H9 (cell line): Measurements from ENCODE around the gene ADAM8. TPM values are rescaled to one million over a fixed set of nuclear protein-coding genes. Genes with fewer than 3 reads are reported as not detected.
A peak's percentile ranks its signal among the peaks of the same experiment; 100 is the strongest.
"Not testable (repeated sequence)": the region's sequence is repeated elsewhere in the genome, so short reads cannot be mapped to it uniquely, and the experiment has no call there.

Experiments used
- DNase-seq: peaks from one replicate; pipeline ENCODE4 v3.0.0-alpha.2; 2017
- H2AFZ ChIP-seq: one replicate; pipeline ENCODE4 v1.6.1; 2013; ENCODE audit warnings: mild to moderate bottlenecking, low read length, control low read depth, moderate library complexity
- H2AK5ac ChIP-seq: 2 replicates; pipeline ENCODE4 v1.6.1; 2013; ENCODE audit warnings: low read length, control low read depth, mixed read lengths; ENCODE audit not compliant: insufficient read length
- H2BK120ac ChIP-seq: one replicate; pipeline ENCODE4 v1.6.1; 2013; ENCODE audit warnings: low read depth, mild to moderate bottlenecking, low read length, control low read depth, inconsistent platforms; ENCODE audit not compliant: poor library complexity, severe bottlenecking
- H2BK12ac ChIP-seq: 2 replicates; pipeline ENCODE4 v1.6.1; 2013; ENCODE audit warnings: low read length, control low read depth, mixed read lengths, low read depth; ENCODE audit not compliant: insufficient read length
- H2BK15ac ChIP-seq: 2 replicates; pipeline ENCODE4 v1.6.1; 2013; ENCODE audit warnings: low read depth, low read length, control low read depth
- H2BK20ac ChIP-seq: one replicate; pipeline ENCODE4 v1.6.1; 2013; ENCODE audit warnings: low read depth, mild to moderate bottlenecking, low read length, control low read depth, inconsistent platforms; ENCODE audit not compliant: poor library complexity, severe bottlenecking
- H2BK5ac ChIP-seq: 2 replicates; pipeline ENCODE4 v1.6.1; 2013; ENCODE audit warnings: low read length, control low read depth, mixed read lengths; ENCODE audit not compliant: insufficient read length
- H3K14ac ChIP-seq: 2 replicates; pipeline ENCODE4 v1.6.1; 2013; ENCODE audit warnings: low read length, control low read depth; ENCODE audit not compliant: insufficient read depth
- H3K18ac ChIP-seq: 2 replicates; pipeline ENCODE4 v1.6.1; 2013; ENCODE audit warnings: low read depth, mild to moderate bottlenecking, mixed read lengths, low read length, control low read depth; ENCODE audit not compliant: insufficient read length
- H3K23ac ChIP-seq: 2 replicates; pipeline ENCODE4 v1.6.1; 2013; ENCODE audit warnings: low read length, control low read depth, mixed read lengths, low read depth; ENCODE audit not compliant: insufficient read length
- H3K23me2 ChIP-seq: 2 replicates; pipeline ENCODE4 v1.6.1; 2013; ENCODE audit warnings: low read depth, mild to moderate bottlenecking, mixed read lengths, low read length, control low read depth; ENCODE audit not compliant: insufficient read length, poor library complexity, severe bottlenecking
- H3K27ac ChIP-seq: 2 replicates; pipeline ENCODE4 v1.5.1; 2013; ENCODE audit warnings: low read length, control low read depth, mixed read lengths, low read depth; ENCODE audit not compliant: insufficient read length
- H3K27me3 ChIP-seq: 2 replicates; pipeline ENCODE4 v1.6.1; 2013; ENCODE audit warnings: low read length, control low read depth, inconsistent platforms; ENCODE audit not compliant: insufficient read depth
- H3K4ac ChIP-seq: 2 replicates; pipeline ENCODE4 v1.6.1; 2013; ENCODE audit warnings: low read depth, mild to moderate bottlenecking, control low read depth, inconsistent platforms, low read length, moderate library complexity
- H3K4me1 ChIP-seq: 2 replicates; pipeline ENCODE4 v1.6.1; 2013; ENCODE audit warnings: low read length, control low read depth, inconsistent platforms; ENCODE audit not compliant: insufficient read depth
- H3K4me2 ChIP-seq: 2 replicates; pipeline ENCODE4 v1.6.1; 2013; ENCODE audit warnings: low read length, control low read depth, mixed read lengths; ENCODE audit not compliant: insufficient read length, insufficient read depth
- H3K56ac ChIP-seq: 2 replicates; pipeline ENCODE4 v1.6.1; 2013; ENCODE audit warnings: low read depth, mild to moderate bottlenecking, mixed read lengths, low read length, control low read depth; ENCODE audit not compliant: insufficient read length
- H3K79me1 ChIP-seq: 2 replicates; pipeline ENCODE4 v1.6.1; 2013; ENCODE audit warnings: low read depth, mild to moderate bottlenecking, moderate library complexity, low read length, control low read depth, inconsistent platforms; ENCODE audit not compliant: insufficient read depth, poor library complexity, severe bottlenecking
- H3K79me2 ChIP-seq: 2 replicates; pipeline ENCODE4 v1.6.1; 2013; ENCODE audit warnings: low read length, control low read depth, inconsistent platforms; ENCODE audit not compliant: insufficient read depth
- H3K9ac ChIP-seq: 2 replicates; pipeline ENCODE4 v1.6.1; 2013; ENCODE audit warnings: low read length, control low read depth, mixed read lengths; ENCODE audit not compliant: insufficient read length; ENCODE audit errors: extremely low read depth
- H3K9me3 ChIP-seq: one replicate; pipeline ENCODE4 v1.6.1; 2013; ENCODE audit warnings: low read depth, low read length, inconsistent platforms; ENCODE audit not compliant: control insufficient read depth
- H3T11ph ChIP-seq: one replicate; pipeline ENCODE4 v1.6.1; 2013; ENCODE audit warnings: mild to moderate bottlenecking, low read length, control low read depth, inconsistent platforms
- H4K20me1 ChIP-seq: one replicate; pipeline ENCODE4 v1.6.1; 2013; ENCODE audit not compliant: control insufficient read depth, insufficient read length, insufficient read depth
- H4K5ac ChIP-seq: 2 replicates; pipeline ENCODE4 v1.6.1; 2013; ENCODE audit warnings: low read depth, mild to moderate bottlenecking, mixed read lengths, low read length, control low read depth; ENCODE audit not compliant: insufficient read length
- H4K8ac ChIP-seq: replicated peaks from 2 replicates; pipeline ENCODE4 v1.6.1; 2013; ENCODE audit warnings: low read length, control low read depth, mixed read lengths, low read depth; ENCODE audit not compliant: insufficient read length
- H4K91ac ChIP-seq: 2 replicates; pipeline ENCODE4 v1.6.1; 2013; ENCODE audit warnings: low read depth, mild to moderate bottlenecking, moderate library complexity, mixed read lengths, low read length, control low read depth; ENCODE audit not compliant: insufficient read length
- H3K27ac Mint-ChIP-seq, 3 experiments: 2 replicates in 2 of 3; 3 replicates in 1 of 3; pipeline ENCODE4 v1.8.0; 2020 to 2021; ENCODE audit warnings: mixed read lengths in 3 of 3, mild to moderate bottlenecking in 1 of 3, moderate library complexity in 1 of 3
- H3K27me3 Mint-ChIP-seq: 2 replicates; pipeline ENCODE4 v1.8.0; 2021; ENCODE audit warnings: low read depth, mild to moderate bottlenecking, moderate library complexity, mixed read lengths
- H3K36me3 Mint-ChIP-seq, 3 experiments: 2 replicates in 2 of 3; 3 replicates in 1 of 3; pipeline ENCODE4 v1.8.0; 2020 to 2021; ENCODE audit warnings: low read depth in 3 of 3, mixed read lengths in 3 of 3; ENCODE audit not compliant: insufficient read depth in 1 of 3
- H3K4me1 Mint-ChIP-seq, 2 experiments: 2 replicates each; pipeline ENCODE4 v1.8.0; 2020; ENCODE audit warnings: mixed read lengths in 2 of 2
- H3K4me3 Mint-ChIP-seq, 2 experiments: 2 replicates in 1 of 2; 3 replicates in 1 of 2; pipeline ENCODE4 v1.8.0; 2020 to 2021; ENCODE audit warnings: mild to moderate bottlenecking in 2 of 2, mixed read lengths in 2 of 2, moderate library complexity in 1 of 2
- H3K9me3 Mint-ChIP-seq, 2 experiments: 2 replicates in 1 of 2; 3 replicates in 1 of 2; pipeline ENCODE4 v1.8.0; 2020; ENCODE audit warnings: mild to moderate bottlenecking in 2 of 2, mixed read lengths in 2 of 2, moderate library complexity in 1 of 2
- CTCF ChIP-seq: fragments of 200-600 bp; sonication (generic); conservative IDR thresholded peaks from 3 replicates; pipeline ENCODE4 v1.8.0; 2021; ENCODE audit warnings: antibody characterized with exemption, mild to moderate bottlenecking
- WGBS: extraction: QIAGEN DNeasy Blood & Tissue Kit; methylation state at CpG from one replicate; pipeline ENCODE4 v1.1.7; 2013; ENCODE audit warnings: missing lambda C conversion rate, low lambda C conversion rate, mixed read lengths; ENCODE audit not compliant: insufficient read length; ENCODE audit errors: extremely low coverage; 5-methylcytosine and 5-hydroxymethylcytosine counted together
- total RNA-seq: library from RNA; stranded (reverse); gene quantifications from 2 replicates; pipeline ENCODE4 v1.2.1, GENCODE V29; 2021

The ADAM8 gene
- total RNA-seq, 1 experiment from 2014 or later, result 5.4 TPM

- Mint-ChIP-seq H3K27me3 (peaks cover 28% of the 10 kb centered on the region), H3K36me3 (peaks cover 0 to 6% (median 3%) of the 10 kb centered on the region in 3 experiments; a peak in 3 of 7 replicates), H3K27ac (peak overlapping the region in 2 of 3 experiments; percentile 65 to 68; a peak in 2 of 7 replicates), H3K4me1 (peaks cover 23 to 32% of the 10 kb centered on the region in 2 experiments), H3K4me3 (no peak overlapping the region), H3K9me3 (peaks cover 1 to 2% of the 10 kb centered on the region in 2 experiments; a peak in 2 of 5 replicates)
- Histone ChIP-seq H2BK120ac (no peak overlapping the region), H2AFZ (no peak overlapping the region), H3K4me1 (no peaks in the 10 kb centered on the region), H2AK5ac (no peak overlapping the region), H3K4me2 (no peak overlapping the region), H4K20me1 (no peaks in the 10 kb centered on the region), H3T11ph (no peak overlapping the region), H4K91ac (no peak overlapping the region), H4K8ac (no peak overlapping the region), H3K79me1 (no peaks in the 10 kb centered on the region), H3K14ac (no peak overlapping the region), H3K9me3 (no peaks in the 10 kb centered on the region), H3K23me2 (no peaks in the 10 kb centered on the region), H3K56ac (no peak overlapping the region), H3K79me2 (no peaks in the 10 kb centered on the region), H3K27me3 (peaks cover under 1% of the 10 kb centered on the region; the same call in 1 of the 2 replicates), H3K23ac (no peak overlapping the region), H2BK15ac (no peak overlapping the region), H3K27ac (no peak overlapping the region), H2BK20ac (no peak overlapping the region), H3K9ac (no peak overlapping the region), H4K5ac (no peak overlapping the region), H3K18ac (no peak overlapping the region), H2BK12ac (no peak overlapping the region), H3K4ac (no peak overlapping the region), H2BK5ac (no peak overlapping the region)
- WGBS, result no CpG with 5 or more reads among the region's 14 CpGs
- DNase-seq, result no peak
- TF ChIP-seq CTCF, result no peak
These were observed 52.6 kb downstream of the ADAM8 start for GRCh38 chr10:133224076-133224475.

- H3K4me2 ChIP-seq, H3K4ac ChIP-seq, H3K79me2 ChIP-seq, H2BK20ac ChIP-seq, H3K23me2 ChIP-seq, H3K27me3 Mint-ChIP-seq, H4K8ac ChIP-seq, H3K36me3 Mint-ChIP-seq, H2BK120ac ChIP-seq, H4K5ac ChIP-seq, H3K27ac Mint-ChIP-seq, H2AK5ac ChIP-seq, H4K91ac ChIP-seq, H3K4me3 Mint-ChIP-seq, H3K79me1 ChIP-seq, H3T11ph ChIP-seq, H3K9me3 Mint-ChIP-seq, DNase-seq, H2BK15ac ChIP-seq, H3K23ac ChIP-seq, H3K27me3 ChIP-seq, H2BK12ac ChIP-seq, H3K9me3 ChIP-seq, H3K9ac ChIP-seq, H3K56ac ChIP-seq, H4K20me1 ChIP-seq, H3K27ac ChIP-seq, H3K14ac ChIP-seq, H2BK5ac ChIP-seq, H3K18ac ChIP-seq, H2AFZ ChIP-seq, H3K4me1 ChIP-seq: not testable (repeated sequence)
- peaks cover 23 to 35% of the 10 kb centered on the region in 2 experiments for H3K4me1 Mint-ChIP-seq
- WGBS, result no CpG with 5 or more reads among the region's 22 CpGs
These were observed 54.9 kb downstream of the ADAM8 start for GRCh38 chr10:133221756-133222155.
